BLaER1 treated with 17β-estradiol and CSF1 and Interleukin-3, amounts not matched to agents 10 nM and 100 nM (cell line): ENCODE measurements around the gene TET2.

ENCODE experiments used
- H3K27ac ChIP-seq, 11 experiments: shearing (Covaris generic); formaldehyde crosslinking; 2 replicates each; pipeline ENCODE4 v1.8.1; 2022
- H3K27me3 ChIP-seq, 11 experiments: shearing (Covaris generic); formaldehyde crosslinking; 2 replicates each; pipeline ENCODE4 v1.8.1; 2022
- H3K36me3 ChIP-seq, 11 experiments: shearing (Covaris generic); formaldehyde crosslinking; 2 replicates each; pipeline ENCODE4 v1.8.1; 2022
- H3K4me1 ChIP-seq, 10 experiments: shearing (Covaris generic); formaldehyde crosslinking; 2 replicates each; pipeline ENCODE4 v1.8.1; 2022
- H3K4me2 ChIP-seq, 11 experiments: shearing (Covaris generic); formaldehyde crosslinking; 2 replicates each; pipeline ENCODE4 v1.8.1; 2022
- H3K4me3 ChIP-seq, 10 experiments: shearing (Covaris generic); formaldehyde crosslinking; 2 replicates each; pipeline ENCODE4 v1.8.1; 2022
- H3K9ac ChIP-seq, 11 experiments: shearing (Covaris generic); formaldehyde crosslinking; 2 replicates each; pipeline ENCODE4 v1.8.1; 2022
- H3K9me3 ChIP-seq, 11 experiments: shearing (Covaris generic); formaldehyde crosslinking; replicated peaks in 1 of 11; 2 replicates each; pipeline ENCODE4 v1.8.1; 2022
- H4K20me1 ChIP-seq, 11 experiments: shearing (Covaris generic); formaldehyde crosslinking; 2 replicates each; pipeline ENCODE4 v1.8.1; 2022
- Cebpa-rat ChIP-seq, 11 experiments: shearing (Covaris generic); IDR thresholded peaks; 2 replicates each; pipeline ENCODE4 v1.8.1; 2022

Gene TET2

GRCh38 chr4:105246712-105247111, 100.0 kb downstream of the TET2 start:
- H3K9ac ChIP-seq: no peak overlapping the region
- H3K27ac ChIP-seq: no peak overlapping the region
- peaks cover 0 to 5% (median 0%) of the 10 kb centered on the region in 11 experiments; a peak in 3 of 22 replicates for H3K9me3 ChIP-seq
- no peak overlapping the region for H3K4me3 ChIP-seq
- peaks cover 20 to 98% (median 49%) of the 10 kb centered on the region in 11 experiments; a peak in 21 of 22 replicates for H3K36me3 ChIP-seq
- no peak for TF ChIP-seq Cebpa-rat (IDR thresholded peaks at IDR 0.05)
- no peaks in the 10 kb centered on the region for H3K27me3 ChIP-seq
- H3K4me1 ChIP-seq: peaks cover 0 to 22% (median 0%) of the 10 kb centered on the region in 10 experiments; a peak in 4 of 20 replicates
- no peak overlapping the region for H3K4me2 ChIP-seq
- H4K20me1 ChIP-seq: peaks cover 0 to 98% (median 0%) of the 10 kb centered on the region in 11 experiments; a peak in 7 of 22 replicates

- H3K9ac ChIP-seq: no peak overlapping the region
- no peak overlapping the region for H3K4me3 ChIP-seq
- H3K27me3 ChIP-seq: no peaks in the 10 kb centered on the region
- H3K27ac ChIP-seq: no peak overlapping the region
- H3K9me3 ChIP-seq: peaks cover 0 to 18% (median 8%) of the 10 kb centered on the region in 11 experiments; a peak in 10 of 22 replicates
- peaks cover 12 to 98% (median 44%) of the 10 kb centered on the region in 11 experiments; a peak in 21 of 22 replicates for H3K36me3 ChIP-seq
- H4K20me1 ChIP-seq: peaks cover 0 to 98% (median 0%) of the 10 kb centered on the region in 11 experiments; a peak in 7 of 22 replicates
- H3K4me2 ChIP-seq: no peak overlapping the region; a peak in 1 of 22 replicates
- peaks cover 0 to 22% (median 0%) of the 10 kb centered on the region in 10 experiments; a peak in 4 of 20 replicates for H3K4me1 ChIP-seq
- no peak for TF ChIP-seq Cebpa-rat (IDR thresholded peaks at IDR 0.05)
Observed at GRCh38 chr4:105248613-105249012, 101.9 kb downstream of the TET2 start.

GRCh38 chr4:105257817-105258495, 111.3 kb downstream of the TET2 start:
- H3K9ac ChIP-seq: no peak overlapping the region
- no peaks in the 10 kb centered on the region for H3K27me3 ChIP-seq
- H3K4me3 ChIP-seq: no peak overlapping the region
- H3K4me1 ChIP-seq: no peaks in the 10 kb centered on the region
- H3K9me3 ChIP-seq: peaks cover 0 to 27% (median 17%) of the 10 kb centered on the region in 11 experiments; a peak in 19 of 22 replicates
- H3K4me2 ChIP-seq: no peak overlapping the region
- peaks cover 31 to 98% (median 64%) of the 10 kb centered on the region in 11 experiments for H3K36me3 ChIP-seq
- TF ChIP-seq Cebpa-rat (IDR thresholded peaks at IDR 0.05): no peak
- no peak overlapping the region for H3K27ac ChIP-seq
- H4K20me1 ChIP-seq: peaks cover 0 to 80% (median 0%) of the 10 kb centered on the region in 11 experiments; a peak in 5 of 22 replicates

- Histone ChIP-seq H3K9me3 (peaks cover 0 to 15% (median 7%) of the 10 kb centered on the region in 11 experiments; a peak in 8 of 22 replicates), H3K9ac (no peak overlapping the region), H3K27ac (no peak overlapping the region), H3K27me3 (no peaks in the 10 kb centered on the region), H3K4me3 (no peak overlapping the region), H3K4me1 (no peaks in the 10 kb centered on the region), H3K36me3 (peaks cover 48 to 100% (median 79%) of the 10 kb centered on the region in 11 experiments), H4K20me1 (peaks cover 0 to 38% (median 0%) of the 10 kb centered on the region in 11 experiments; a peak in 2 of 22 replicates), H3K4me2 (no peak overlapping the region)
- no peak for TF ChIP-seq Cebpa-rat (IDR thresholded peaks at IDR 0.05)
Observed at GRCh38 chr4:105265689-105266088, 119.0 kb downstream of the TET2 start.

GRCh38 chr4:105267280-105267679, 120.6 kb downstream of the TET2 start:
- H4K20me1 ChIP-seq: peaks cover 0 to 41% (median 0%) of the 10 kb centered on the region in 11 experiments; a peak in 2 of 22 replicates
- no peak overlapping the region for H3K4me2 ChIP-seq
- H3K27me3 ChIP-seq: no peaks in the 10 kb centered on the region
- peaks cover 48 to 100% (median 79%) of the 10 kb centered on the region in 11 experiments for H3K36me3 ChIP-seq
- H3K4me1 ChIP-seq: no peaks in the 10 kb centered on the region
- H3K4me3 ChIP-seq: no peak overlapping the region
- no peak overlapping the region for H3K9ac ChIP-seq
- no peak for TF ChIP-seq Cebpa-rat (IDR thresholded peaks at IDR 0.05)
- no peak overlapping the region for H3K27ac ChIP-seq
- peaks cover 0 to 15% (median 7%) of the 10 kb centered on the region in 11 experiments; a peak in 8 of 22 replicates for H3K9me3 ChIP-seq

GRCh38 chr4:105272002-105272401, 125.3 kb downstream of the TET2 start:
- TF ChIP-seq Cebpa-rat (IDR thresholded peaks at IDR 0.05): no peak
- Histone ChIP-seq H3K9me3 (peaks cover 0 to 17% (median 9%) of the 10 kb centered on the region in 11 experiments; a peak in 9 of 22 replicates), H3K4me1 (no peaks in the 10 kb centered on the region), H3K4me3 (no peak overlapping the region), H4K20me1 (peaks cover 0 to 66% (median 0%) of the 10 kb centered on the region in 11 experiments; a peak in 4 of 22 replicates), H3K9ac (no peak overlapping the region), H3K4me2 (no peak overlapping the region), H3K27me3 (no peaks in the 10 kb centered on the region), H3K36me3 (peaks cover 83 to 100% (median 87%) of the 10 kb centered on the region in 11 experiments), H3K27ac (no peak overlapping the region)

- H4K20me1 ChIP-seq: peaks cover 0 to 76% (median 0%) of the 10 kb centered on the region in 11 experiments; a peak in 4 of 22 replicates
- H3K4me3 ChIP-seq: no peak overlapping the region
- peaks cover 83 to 99% (median 87%) of the 10 kb centered on the region in 11 experiments for H3K36me3 ChIP-seq
- no peaks in the 10 kb centered on the region for H3K4me1 ChIP-seq
- no peaks in the 10 kb centered on the region for H3K27me3 ChIP-seq
- no peak overlapping the region for H3K4me2 ChIP-seq
- no peak for TF ChIP-seq Cebpa-rat (IDR thresholded peaks at IDR 0.05)
- peaks cover 0 to 17% (median 9%) of the 10 kb centered on the region in 11 experiments; a peak in 9 of 22 replicates for H3K9me3 ChIP-seq
- no peak overlapping the region for H3K9ac ChIP-seq
- no peak overlapping the region for H3K27ac ChIP-seq
Observed at GRCh38 chr4:105273230-105273629, 126.6 kb downstream of the TET2 start.

- Histone ChIP-seq H3K36me3 (peaks cover 74 to 99% (median 80%) of the 10 kb centered on the region in 11 experiments), H3K4me3 (no peak overlapping the region), H3K27ac (no peak overlapping the region), H3K4me2 (no peak overlapping the region), H4K20me1 (peaks cover 0 to 85% (median 0%) of the 10 kb centered on the region in 11 experiments; a peak in 4 of 22 replicates), H3K9ac (no peak overlapping the region), H3K27me3 (no peaks in the 10 kb centered on the region), H3K4me1 (no peaks in the 10 kb centered on the region), H3K9me3 (peaks cover 0 to 12% (median 7%) of the 10 kb centered on the region in 11 experiments; a peak in 6 of 22 replicates)
- TF ChIP-seq Cebpa-rat (IDR thresholded peaks at IDR 0.05): no peak
Observed at GRCh38 chr4:105274090-105274489, 127.4 kb downstream of the TET2 start.

GRCh38 chr4:105274504-105274903, 127.8 kb downstream of the TET2 start:
- peaks cover 0 to 87% (median 0%) of the 10 kb centered on the region in 11 experiments; a peak in 4 of 22 replicates for H4K20me1 ChIP-seq
- H3K27me3 ChIP-seq: no peaks in the 10 kb centered on the region
- peaks cover 0 to 9% (median 5%) of the 10 kb centered on the region in 11 experiments; a peak in 6 of 22 replicates for H3K9me3 ChIP-seq
- H3K4me2 ChIP-seq: no peak overlapping the region
- H3K27ac ChIP-seq: no peak overlapping the region
- H3K4me3 ChIP-seq: no peak overlapping the region
- TF ChIP-seq Cebpa-rat (IDR thresholded peaks at IDR 0.05): no peak
- H3K9ac ChIP-seq: no peak overlapping the region
- peaks cover 70 to 98% (median 75%) of the 10 kb centered on the region in 11 experiments for H3K36me3 ChIP-seq
- H3K4me1 ChIP-seq: no peaks in the 10 kb centered on the region
